Measurements from ENCODE around the gene OR2S2.

OR2S2 gene

DNA sequence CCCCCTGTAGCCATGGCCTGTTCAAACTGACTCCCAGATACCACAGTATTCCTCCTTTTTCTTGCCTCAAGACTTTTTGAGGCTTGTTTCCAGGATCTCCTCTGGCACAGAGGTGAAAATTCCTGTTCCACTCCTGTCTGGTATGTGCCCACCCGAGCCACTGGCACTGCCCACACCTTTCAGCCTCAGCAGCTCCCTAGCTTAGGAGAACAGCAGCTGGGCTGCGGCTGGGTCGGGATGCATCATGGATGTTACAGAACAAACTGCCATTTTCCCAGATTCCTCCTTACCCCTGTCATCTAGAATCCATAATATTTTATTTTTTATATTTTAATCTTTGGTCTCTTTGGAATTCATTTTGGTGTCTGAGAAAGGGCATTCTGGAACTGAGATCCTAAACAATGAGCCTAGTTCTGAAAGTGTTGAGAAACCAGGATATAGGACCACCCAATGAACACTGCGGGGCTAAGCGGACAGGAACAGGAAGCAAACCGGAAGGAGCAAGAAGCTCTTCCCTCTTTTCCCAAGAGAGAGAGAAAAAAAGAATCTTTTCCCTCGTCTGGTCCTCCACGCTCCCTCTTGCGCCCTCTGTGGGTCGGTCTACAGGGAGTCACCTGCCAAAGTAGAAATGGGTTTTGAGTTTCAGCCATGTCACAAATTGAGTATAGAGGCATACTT lies 12.5 kb downstream of the OR2S2 start:
- Histone ChIP-seq H3K27ac (peak overlapping the region; percentile 57), H3K4me3 (ENCODE audit: low read depth, low read length) (peak overlapping the region; percentile 32)

DNA sequence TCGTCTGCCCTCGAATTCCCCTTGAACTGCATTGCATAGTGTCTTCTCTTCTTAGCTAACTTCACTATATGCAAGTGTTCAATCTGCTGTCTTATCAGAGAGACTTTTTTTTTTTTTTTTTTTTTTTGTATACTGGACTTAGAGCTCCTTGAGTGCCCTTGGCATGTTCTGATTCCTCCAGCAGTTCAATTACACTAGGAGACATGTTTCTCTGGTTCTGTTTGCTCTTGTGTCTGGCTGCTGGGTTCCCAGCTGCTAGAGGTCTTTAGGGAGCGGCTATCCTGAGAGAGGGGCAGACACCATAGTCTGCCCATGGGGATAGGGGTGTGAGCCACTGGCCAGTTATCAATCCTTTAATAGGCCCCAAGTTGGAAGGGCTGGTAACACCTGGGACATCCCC lies 13.1 kb downstream of the OR2S2 start:
- no peak overlapping the region for H3K4me3 ChIP-seq (ENCODE audit: low read depth, low read length)
- no peaks in the 10 kb centered on the region for H3K36me3 ChIP-seq
- no peak for DNase-seq
- H3K27ac ChIP-seq: no peak overlapping the region
- TF ChIP-seq, protein P1, sequence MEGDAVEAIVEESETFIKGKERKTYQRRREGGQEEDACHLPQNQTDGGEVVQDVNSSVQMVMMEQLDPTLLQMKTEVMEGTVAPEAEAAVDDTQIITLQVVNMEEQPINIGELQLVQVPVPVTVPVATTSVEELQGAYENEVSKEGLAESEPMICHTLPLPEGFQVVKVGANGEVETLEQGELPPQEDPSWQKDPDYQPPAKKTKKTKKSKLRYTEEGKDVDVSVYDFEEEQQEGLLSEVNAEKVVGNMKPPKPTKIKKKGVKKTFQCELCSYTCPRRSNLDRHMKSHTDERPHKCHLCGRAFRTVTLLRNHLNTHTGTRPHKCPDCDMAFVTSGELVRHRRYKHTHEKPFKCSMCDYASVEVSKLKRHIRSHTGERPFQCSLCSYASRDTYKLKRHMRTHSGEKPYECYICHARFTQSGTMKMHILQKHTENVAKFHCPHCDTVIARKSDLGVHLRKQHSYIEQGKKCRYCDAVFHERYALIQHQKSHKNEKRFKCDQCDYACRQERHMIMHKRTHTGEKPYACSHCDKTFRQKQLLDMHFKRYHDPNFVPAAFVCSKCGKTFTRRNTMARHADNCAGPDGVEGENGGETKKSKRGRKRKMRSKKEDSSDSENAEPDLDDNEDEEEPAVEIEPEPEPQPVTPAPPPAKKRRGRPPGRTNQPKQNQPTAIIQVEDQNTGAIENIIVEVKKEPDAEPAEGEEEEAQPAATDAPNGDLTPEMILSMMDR (IDR thresholded peaks at IDR 0.05; ENCODE audit: low read depth, low read length): no peak
- no peaks in the 10 kb centered on the region for H3K27me3 ChIP-seq (ENCODE audit: insufficient read depth, low read depth, severe bottlenecking)
- no peaks in the 10 kb centered on the region for H3K9me3 ChIP-seq (ENCODE audit: severe bottlenecking)

More for the DNA sequence above, 12.5 kb downstream of the OR2S2 start:
- TF ChIP-seq, protein P1 (IDR thresholded peaks at IDR 0.05; ENCODE audit: low read depth, low read length): peak; percentile 78
- DNase-seq: peak; percentile 91
- Histone ChIP-seq H3K27me3 (ENCODE audit: insufficient read depth, low read depth, severe bottlenecking) (no peaks in the 10 kb centered on the region), H3K36me3 (no peaks in the 10 kb centered on the region), H3K9me3 (ENCODE audit: severe bottlenecking) (no peaks in the 10 kb centered on the region)

DNA sequence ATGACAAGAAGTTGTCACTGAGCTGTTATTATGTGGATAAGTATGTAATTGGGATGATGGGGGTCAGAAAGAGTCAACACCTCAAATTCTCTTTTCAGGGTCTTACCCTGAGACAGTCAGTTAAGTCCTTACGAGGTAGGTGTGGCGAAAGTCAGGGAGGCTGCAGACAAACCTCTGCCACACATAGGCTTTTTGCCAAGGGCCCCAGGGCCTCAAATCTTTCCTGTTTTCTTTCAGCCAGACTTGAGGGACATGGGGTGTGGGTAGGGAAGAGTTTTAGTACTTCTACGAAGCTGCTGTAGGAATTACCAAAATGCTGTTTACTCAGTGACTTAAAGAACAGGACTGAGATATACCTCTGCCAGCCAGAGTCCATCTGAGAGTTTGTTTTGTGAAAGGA lies 13.8 kb downstream of the OR2S2 start:
- Histone ChIP-seq H3K27ac (no peak overlapping the region), H3K36me3 (no peaks in the 10 kb centered on the region), H3K27me3 (ENCODE audit: insufficient read depth, low read depth, severe bottlenecking) (no peaks in the 10 kb centered on the region), H3K4me3 (ENCODE audit: low read depth, low read length) (no peak overlapping the region), H3K9me3 (ENCODE audit: severe bottlenecking) (no peaks in the 10 kb centered on the region)
- no peak for DNase-seq
- TF ChIP-seq, protein P1 (IDR thresholded peaks at IDR 0.05; ENCODE audit: low read depth, low read length): no peak

DNA sequence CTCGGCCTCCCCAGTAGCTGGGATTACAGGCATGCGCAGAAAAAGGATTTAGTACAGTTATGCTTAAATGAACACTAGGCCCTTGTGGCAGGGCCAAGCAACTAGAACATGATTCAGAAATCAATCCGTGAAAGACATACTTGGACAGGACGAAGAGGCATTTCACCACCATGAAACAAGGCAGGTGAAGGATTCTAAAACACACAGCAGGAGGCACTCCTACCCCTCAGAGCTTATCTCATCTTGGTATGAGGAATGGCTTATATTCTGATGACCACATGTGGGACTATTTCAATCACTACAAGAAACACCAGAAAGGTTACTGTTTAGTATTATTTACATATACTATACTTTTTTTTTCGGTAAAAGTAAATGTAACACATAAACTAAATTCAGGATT lies 15.7 kb downstream of the OR2S2 start:
- no peaks in the 10 kb centered on the region for H3K36me3 ChIP-seq
- H3K27me3 ChIP-seq (ENCODE audit: insufficient read depth, low read depth, severe bottlenecking): no peaks in the 10 kb centered on the region
- no peaks in the 10 kb centered on the region for H3K9me3 ChIP-seq (ENCODE audit: severe bottlenecking)
- no peak overlapping the region for H3K27ac ChIP-seq
- TF ChIP-seq, protein P1 (IDR thresholded peaks at IDR 0.05; ENCODE audit: low read depth, low read length): no peak
- no peak overlapping the region for H3K4me3 ChIP-seq (ENCODE audit: low read depth, low read length)
- DNase-seq: no peak

DNA sequence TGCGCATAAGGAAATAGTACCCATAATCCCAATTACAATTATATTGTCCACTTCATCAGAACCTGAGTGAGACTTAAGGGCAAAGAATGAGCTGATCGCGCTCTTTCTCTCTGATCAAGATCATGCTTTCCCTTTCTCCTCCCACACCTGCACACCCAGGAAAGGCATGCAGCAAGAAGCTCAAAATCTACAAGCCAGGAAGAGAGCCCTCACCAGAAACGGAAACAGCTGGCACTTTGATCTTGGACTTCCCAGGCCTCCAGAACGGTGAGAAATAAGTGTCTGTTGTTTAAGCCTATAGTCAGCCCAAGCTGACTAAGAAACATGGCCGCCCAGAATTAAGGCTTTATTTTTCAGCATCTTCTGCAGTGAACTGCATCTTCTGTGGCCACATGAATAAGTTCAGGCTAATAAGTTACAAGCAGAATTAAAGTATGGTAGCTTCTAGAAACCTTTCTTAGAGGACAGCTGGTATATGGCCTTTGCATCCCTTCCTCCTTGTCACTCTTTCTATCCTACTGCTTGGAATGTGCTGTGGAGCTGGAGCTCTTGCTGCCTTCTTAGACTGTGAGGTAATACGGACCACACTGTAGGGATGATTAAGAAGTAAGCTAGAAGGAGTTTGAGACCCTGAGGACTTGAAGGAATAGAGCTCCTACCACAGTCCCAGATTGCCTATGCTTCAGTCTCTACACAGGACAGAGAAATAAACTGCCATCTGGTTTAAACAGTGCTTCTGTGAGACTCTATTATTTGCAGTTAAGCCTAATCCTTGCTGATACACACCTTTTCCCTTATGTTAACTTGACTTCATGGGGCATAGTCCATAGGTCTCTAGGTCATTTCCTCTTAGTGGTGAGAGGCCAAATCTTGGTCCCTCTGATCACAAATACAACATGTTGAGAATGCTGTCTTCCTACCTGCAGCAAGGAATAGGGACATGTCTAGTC lies 17.2 kb downstream of the OR2S2 start:
- peak; percentile 29 for DNase-seq
- no peaks in the 10 kb centered on the region for H3K27me3 ChIP-seq (ENCODE audit: insufficient read depth, low read depth, severe bottlenecking)
- H3K27ac ChIP-seq: peak overlapping the region; percentile 77
- H3K4me3 ChIP-seq (ENCODE audit: low read depth, low read length): no peak overlapping the region
- TF ChIP-seq, protein P1 (IDR thresholded peaks at IDR 0.05; ENCODE audit: low read depth, low read length): no peak
- H3K36me3 ChIP-seq: no peaks in the 10 kb centered on the region
- H3K9me3 ChIP-seq (ENCODE audit: severe bottlenecking): no peaks in the 10 kb centered on the region

Measured in WERI-Rb-1 (cell line).